Left ventricle myocardium inferior (tissue), 1 donor: ENCODE measurements around the gene GNE. TPM values are rescaled to one million over a fixed set of nuclear protein-coding genes. Genes with fewer than 3 reads are reported as not detected.

ENCODE experiments used
- DNase-seq: peaks from one replicate; pipeline ENCODE4 v3.0.0-alpha.2; 2020
- H3K27ac ChIP-seq: fragments of 200-600 bp; replicated peaks from 2 replicates; pipeline ENCODE4 v1.8.0; 2021
- H3K27me3 ChIP-seq: fragments of 200-600 bp; 2 replicates; pipeline ENCODE4 v1.8.0; 2021; ENCODE audit warnings: low read depth
- H3K36me3 ChIP-seq: fragments of 200-600 bp; 2 replicates; pipeline ENCODE4 v1.8.0; 2021
- H3K4me1 ChIP-seq: fragments of 200-600 bp; 2 replicates; pipeline ENCODE4 v1.8.0; 2021
- H3K4me3 ChIP-seq: fragments of 200-600 bp; 2 replicates; pipeline ENCODE4 v1.8.0; 2021; ENCODE audit warnings: mild to moderate bottlenecking, moderate library complexity
- H3K9me3 ChIP-seq: fragments of 200-600 bp; replicated peaks from 2 replicates; pipeline ENCODE4 v1.8.0; 2021
- intact Hi-C: fragments of 100-400 bp; cut with micrococcal nuclease; formaldehyde crosslinking; loops from one replicate; pipeline ENCODE4 v1.11.0; 2022
- total RNA-seq: library from RNA; stranded (reverse); fragmentation: NEBNext Ultra II Directional; extraction: Animal tissue kit (Norgen Biotek cat#: 25700); gene quantifications from one replicate; pipeline ENCODE4 v1.2.1, GENCODE V29; 2021
- TF ChIP-seq, protein P1 (sequence below): fragments of 200-600 bp; IDR thresholded peaks from 2 replicates; pipeline ENCODE4 v1.8.0; 2021; ENCODE audit warnings: antibody characterized with exemption, mild to moderate bottlenecking, borderline replicate concordance
- donor health status: DM: no; HTN: yes; CAD: no; lungs with severe emphysema.

GNE gene
- total RNA-seq, 1 donor from 2014 or later, result 11.7 TPM

DNA sequence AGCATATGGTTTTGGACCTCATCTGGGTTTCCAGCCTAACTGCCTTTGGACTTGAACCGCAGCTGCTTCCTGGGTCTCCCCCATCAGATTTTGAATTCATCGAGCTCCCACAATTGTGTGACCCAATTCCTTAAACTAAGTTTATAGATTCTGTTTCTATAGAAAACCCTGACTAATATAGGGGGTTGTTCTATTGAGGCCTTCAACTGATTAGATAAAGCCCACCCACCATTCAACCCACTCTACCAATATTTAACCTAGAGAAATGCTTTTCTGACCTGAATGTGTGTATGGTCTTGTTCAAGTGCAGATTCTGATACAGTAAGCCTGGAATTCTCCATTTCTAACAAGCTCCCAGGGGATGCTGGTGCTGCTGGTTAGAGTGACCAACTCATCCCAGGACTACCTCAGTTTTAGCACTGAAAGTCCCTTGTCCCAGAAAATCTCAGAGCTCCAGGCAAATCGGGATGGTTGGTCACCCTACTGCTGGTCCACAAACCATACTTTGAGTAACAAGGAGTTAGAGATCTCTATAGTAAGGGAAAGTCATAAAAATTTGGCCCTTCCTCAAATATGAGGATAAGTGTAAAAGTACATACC is 31.7 kb upstream of the GNE start:
- TF ChIP-seq, protein P1, sequence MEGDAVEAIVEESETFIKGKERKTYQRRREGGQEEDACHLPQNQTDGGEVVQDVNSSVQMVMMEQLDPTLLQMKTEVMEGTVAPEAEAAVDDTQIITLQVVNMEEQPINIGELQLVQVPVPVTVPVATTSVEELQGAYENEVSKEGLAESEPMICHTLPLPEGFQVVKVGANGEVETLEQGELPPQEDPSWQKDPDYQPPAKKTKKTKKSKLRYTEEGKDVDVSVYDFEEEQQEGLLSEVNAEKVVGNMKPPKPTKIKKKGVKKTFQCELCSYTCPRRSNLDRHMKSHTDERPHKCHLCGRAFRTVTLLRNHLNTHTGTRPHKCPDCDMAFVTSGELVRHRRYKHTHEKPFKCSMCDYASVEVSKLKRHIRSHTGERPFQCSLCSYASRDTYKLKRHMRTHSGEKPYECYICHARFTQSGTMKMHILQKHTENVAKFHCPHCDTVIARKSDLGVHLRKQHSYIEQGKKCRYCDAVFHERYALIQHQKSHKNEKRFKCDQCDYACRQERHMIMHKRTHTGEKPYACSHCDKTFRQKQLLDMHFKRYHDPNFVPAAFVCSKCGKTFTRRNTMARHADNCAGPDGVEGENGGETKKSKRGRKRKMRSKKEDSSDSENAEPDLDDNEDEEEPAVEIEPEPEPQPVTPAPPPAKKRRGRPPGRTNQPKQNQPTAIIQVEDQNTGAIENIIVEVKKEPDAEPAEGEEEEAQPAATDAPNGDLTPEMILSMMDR, result no peak
- Histone ChIP-seq H3K9me3 (no peaks in the 10 kb centered on the region), H3K4me1 (no peaks in the 10 kb centered on the region), H3K27me3 (no peaks in the 10 kb centered on the region), H3K27ac (no peak overlapping the region), H3K4me3 (no peak overlapping the region), H3K36me3 (no peaks in the 10 kb centered on the region)
- intact Hi-C loops, result no loop called here
- DNase-seq, result no peak

DNA sequence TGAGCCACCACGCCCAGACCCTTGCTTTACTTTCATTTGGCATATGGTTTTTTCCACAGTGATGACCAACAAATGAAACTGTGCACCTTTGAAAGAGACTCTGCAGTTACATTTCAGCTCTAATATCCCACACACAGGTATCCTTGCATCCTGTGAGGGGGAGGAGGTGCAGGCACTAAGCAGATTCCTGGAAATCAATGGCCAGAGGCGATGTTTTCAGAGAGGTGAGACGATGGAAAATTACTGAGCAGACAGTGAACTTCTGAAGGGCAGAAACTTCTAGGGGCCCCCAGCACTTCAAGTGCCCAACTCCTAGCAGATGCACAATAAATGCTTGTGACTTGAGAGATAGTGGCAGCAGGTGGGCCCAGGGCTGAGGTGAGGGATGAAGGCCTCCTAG is 29.8 kb upstream of the GNE start:
- intact Hi-C loops, result no loop called here
- TF ChIP-seq, protein P1, result no peak
- Histone ChIP-seq H3K4me1 (no peaks in the 10 kb centered on the region), H3K27ac (no peak overlapping the region), H3K27me3 (no peaks in the 10 kb centered on the region), H3K9me3 (no peaks in the 10 kb centered on the region), H3K36me3 (no peaks in the 10 kb centered on the region), H3K4me3 (no peak overlapping the region)
- no peak for DNase-seq

DNA sequence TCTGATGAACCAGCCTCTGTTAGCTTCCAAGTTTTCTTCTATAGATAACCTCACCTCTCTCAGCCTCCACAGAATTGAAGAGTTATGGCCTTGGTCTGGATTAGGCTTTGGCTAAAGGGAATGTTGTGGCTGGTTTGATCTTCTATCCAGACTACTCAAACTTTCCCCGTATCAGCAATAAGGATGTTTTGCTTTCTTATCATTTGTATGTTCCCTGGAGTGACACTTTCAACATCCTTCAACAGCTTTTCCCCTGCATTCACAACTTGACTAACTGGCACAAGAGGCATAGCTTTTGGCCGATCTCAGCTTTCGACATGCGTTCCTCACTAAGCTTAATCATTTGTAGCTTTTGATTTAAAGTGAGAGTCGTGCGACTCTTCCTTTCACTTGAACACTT is 28.1 kb upstream of the GNE start:
- TF ChIP-seq, protein P1, result no peak
- Histone ChIP-seq H3K4me3 (no peak overlapping the region), H3K4me1 (no peaks in the 10 kb centered on the region), H3K27ac (no peak overlapping the region), H3K9me3 (no peaks in the 10 kb centered on the region), H3K27me3 (no peaks in the 10 kb centered on the region), H3K36me3 (no peaks in the 10 kb centered on the region)
- no peak for DNase-seq
- intact Hi-C loops, result no loop called here

DNA sequence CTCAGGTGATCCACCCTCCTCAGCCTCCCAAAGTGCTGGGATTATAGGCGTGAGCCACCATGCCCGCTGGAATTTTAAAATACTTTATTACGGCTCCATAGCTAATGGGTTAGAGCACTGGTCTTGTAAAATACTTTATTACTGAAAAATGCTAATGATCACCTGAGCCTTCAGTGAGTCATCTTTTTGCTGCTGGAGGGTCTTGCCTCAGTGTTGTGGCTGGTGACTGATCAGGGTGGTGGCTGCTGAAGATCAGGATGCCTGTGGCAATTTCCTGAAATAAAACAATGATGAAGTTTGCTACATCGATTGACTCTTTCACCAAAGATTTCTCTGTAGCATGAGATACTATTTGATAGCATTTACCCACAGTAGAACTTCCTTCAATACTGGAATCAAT is 26.0 kb upstream of the GNE start:
- intact Hi-C loops, result no loop called here
- no peak for DNase-seq
- H3K27me3 ChIP-seq, result no peaks in the 10 kb centered on the region
- no peak overlapping the region for H3K27ac ChIP-seq
- H3K36me3 ChIP-seq, result no peaks in the 10 kb centered on the region
- no peaks in the 10 kb centered on the region for H3K4me1 ChIP-seq
- no peaks in the 10 kb centered on the region for H3K9me3 ChIP-seq
- TF ChIP-seq, protein P1, result no peak
- no peak overlapping the region for H3K4me3 ChIP-seq

DNA sequence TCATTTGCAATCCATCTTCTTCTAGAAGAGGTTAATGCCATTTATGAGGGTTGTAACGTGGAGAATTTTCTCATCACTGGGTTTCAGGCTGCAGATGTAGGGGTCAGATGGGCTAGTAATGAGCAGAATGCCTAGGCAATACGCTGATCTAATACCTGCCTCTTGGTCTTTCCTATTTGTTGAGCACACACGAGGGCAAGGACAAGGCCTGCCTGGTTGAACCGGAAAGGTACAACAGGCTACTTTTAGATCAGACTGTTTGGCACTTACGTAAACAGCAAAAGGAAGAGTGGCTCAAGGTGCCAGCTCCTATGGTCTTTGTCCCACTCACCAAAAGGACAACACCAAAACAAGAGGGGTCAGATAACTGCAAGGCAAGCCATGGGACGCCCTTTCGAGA is 24.0 kb upstream of the GNE start:
- intact Hi-C loops, result no loop called here
- DNase-seq, result no peak
- Histone ChIP-seq H3K36me3 (no peaks in the 10 kb centered on the region), H3K27me3 (no peaks in the 10 kb centered on the region), H3K4me3 (no peak overlapping the region), H3K4me1 (no peaks in the 10 kb centered on the region), H3K27ac (no peak overlapping the region), H3K9me3 (no peaks in the 10 kb centered on the region)
- TF ChIP-seq, protein P1, result no peak
